Adipocyte (in vitro differentiated cells): ENCODE data around the gene FGFR2.

ENCODE experiments used
- DNase-seq: peaks from one replicate; pipeline ENCODE4 v3.0.0-alpha.2; 2015; ENCODE audit warnings: low read depth
- H3K27me3 ChIP-seq: replicated peaks from 2 replicates; pipeline ENCODE4 v1.7.0; 2013; ENCODE audit warnings: mild to moderate bottlenecking, low read length, moderate library complexity; ENCODE audit not compliant: control insufficient read depth, insufficient read depth
- H3K36me3 ChIP-seq: 2 replicates; pipeline ENCODE4 v1.7.0; 2013; ENCODE audit warnings: low read length, mild to moderate bottlenecking, moderate library complexity; ENCODE audit not compliant: control insufficient read depth, insufficient read depth, severe bottlenecking
- H3K4me1 ChIP-seq: 2 replicates; pipeline ENCODE4 v1.7.0; 2013; ENCODE audit warnings: mild to moderate bottlenecking, low read length, moderate library complexity; ENCODE audit not compliant: control insufficient read depth, insufficient read depth
- H3K4me3 ChIP-seq: 2 replicates; pipeline ENCODE4 v1.7.0; 2013; ENCODE audit warnings: mild to moderate bottlenecking, low read length, moderate library complexity
- H3K9ac ChIP-seq: 2 replicates; pipeline ENCODE4 v1.7.0; 2013; ENCODE audit warnings: mild to moderate bottlenecking, low read length, moderate library complexity
- H3K9me3 ChIP-seq: 2 replicates; pipeline ENCODE4 v1.7.0; 2013; ENCODE audit warnings: mild to moderate bottlenecking, low read length, moderate library complexity; ENCODE audit not compliant: control insufficient read depth

Gene FGFR2

DNA sequence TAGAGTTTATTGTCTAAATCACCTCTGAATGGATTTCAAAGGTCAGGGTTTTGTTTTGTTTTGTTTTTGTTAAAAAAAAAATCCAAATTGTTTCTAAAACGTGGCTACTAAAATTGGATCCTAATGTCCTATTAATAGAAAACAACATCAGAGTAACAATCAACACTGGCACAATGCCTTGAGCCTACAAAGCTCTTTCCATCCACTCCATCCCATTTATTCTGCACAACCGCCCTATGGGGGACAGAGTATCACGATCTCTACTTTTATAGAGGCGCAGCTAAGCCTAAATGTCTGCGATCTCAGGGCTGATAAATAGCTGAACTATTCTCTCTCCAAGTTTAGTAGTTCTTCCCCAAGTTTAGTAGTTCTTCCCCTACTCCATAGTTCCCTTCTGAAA, 78.8 kb downstream of the FGFR2 start:
- Histone ChIP-seq H3K9ac (no peak overlapping the region), H3K9me3 (no peaks in the 10 kb centered on the region), H3K27me3 (peaks cover 8% of the 10 kb centered on the region), H3K4me1 (no peaks in the 10 kb centered on the region), H3K36me3 (no peaks in the 10 kb centered on the region), H3K4me3 (no peak overlapping the region)
- DNase-seq: no peak

- H3K4me3 ChIP-seq: no peak overlapping the region
- peaks cover 12% of the 10 kb centered on the region for H3K27me3 ChIP-seq
- H3K9me3 ChIP-seq: no peaks in the 10 kb centered on the region
- no peak overlapping the region for H3K9ac ChIP-seq
- no peaks in the 10 kb centered on the region for H3K4me1 ChIP-seq
- no peaks in the 10 kb centered on the region for H3K36me3 ChIP-seq
- no peak for DNase-seq
These were observed 79.9 kb downstream of the FGFR2 start for GRCh38 chr10:121518333-121518732.

GRCh38 chr10:121516093-121516865, 82.0 kb downstream of the FGFR2 start:
- peaks cover 12% of the 10 kb centered on the region for H3K27me3 ChIP-seq
- no peak overlapping the region for H3K9ac ChIP-seq
- H3K9me3 ChIP-seq: no peaks in the 10 kb centered on the region
- H3K4me3 ChIP-seq: no peak overlapping the region
- no peaks in the 10 kb centered on the region for H3K4me1 ChIP-seq
- no peaks in the 10 kb centered on the region for H3K36me3 ChIP-seq
- no peak for DNase-seq

DNA sequence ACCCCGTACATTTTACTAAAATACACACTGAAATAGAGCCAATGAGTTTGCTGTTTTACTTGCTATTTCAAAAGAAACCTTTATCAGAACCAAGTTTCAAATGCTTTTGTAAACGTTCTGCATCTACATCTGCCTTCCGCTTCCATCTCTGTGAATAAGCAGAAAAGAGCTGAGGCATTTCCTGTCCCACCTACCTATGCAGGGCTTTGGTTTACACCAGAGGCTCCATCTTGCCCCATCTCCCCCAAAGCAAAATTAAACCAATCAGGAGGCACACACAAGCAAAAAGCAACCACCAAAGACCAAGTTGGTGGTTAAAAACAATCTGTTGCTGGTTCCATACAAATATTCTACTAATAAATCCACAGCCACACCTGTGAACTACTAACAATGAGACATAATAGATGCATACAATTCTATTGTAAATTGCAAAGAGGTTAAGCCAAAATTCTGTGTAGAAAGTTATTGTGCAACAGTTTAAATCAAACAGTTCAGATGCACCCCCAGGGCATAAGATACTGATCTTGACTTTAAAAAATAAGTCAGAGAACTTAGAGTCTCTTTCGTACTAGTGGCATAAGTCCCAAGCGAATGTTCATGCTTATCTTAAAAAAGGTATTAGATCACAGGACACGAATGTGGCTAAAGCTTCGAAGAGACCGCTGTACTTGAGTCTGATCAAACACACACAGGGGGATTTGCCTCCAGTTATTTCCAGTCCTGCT, 83.9 kb downstream of the FGFR2 start:
- no peaks in the 10 kb centered on the region for H3K4me1 ChIP-seq
- H3K36me3 ChIP-seq: no peaks in the 10 kb centered on the region
- DNase-seq: no peak
- no peak overlapping the region for H3K9ac ChIP-seq
- H3K4me3 ChIP-seq: no peak overlapping the region
- no peaks in the 10 kb centered on the region for H3K9me3 ChIP-seq
- peaks cover 4% of the 10 kb centered on the region for H3K27me3 ChIP-seq

- DNase-seq: no peak
- H3K9ac ChIP-seq: no peak overlapping the region
- no peaks in the 10 kb centered on the region for H3K4me1 ChIP-seq
- H3K4me3 ChIP-seq: no peak overlapping the region
- no peaks in the 10 kb centered on the region for H3K9me3 ChIP-seq
- no peaks in the 10 kb centered on the region for H3K36me3 ChIP-seq
- H3K27me3 ChIP-seq: peaks cover 4% of the 10 kb centered on the region
These were observed 86.3 kb downstream of the FGFR2 start for GRCh38 chr10:121511943-121512342.

- DNase-seq: no peak
- H3K4me1 ChIP-seq: no peaks in the 10 kb centered on the region
- no peak overlapping the region for H3K4me3 ChIP-seq
- no peaks in the 10 kb centered on the region for H3K36me3 ChIP-seq
- H3K9ac ChIP-seq: no peak overlapping the region
- H3K27me3 ChIP-seq: peaks cover 5% of the 10 kb centered on the region
- H3K9me3 ChIP-seq: no peaks in the 10 kb centered on the region
These were observed 86.8 kb downstream of the FGFR2 start for GRCh38 chr10:121511460-121511859.

- Histone ChIP-seq H3K9me3 (no peaks in the 10 kb centered on the region), H3K9ac (no peak overlapping the region), H3K27me3 (peaks cover 8% of the 10 kb centered on the region), H3K4me1 (no peaks in the 10 kb centered on the region), H3K36me3 (no peaks in the 10 kb centered on the region), H3K4me3 (no peak overlapping the region)
- DNase-seq: no peak
These were observed 88.0 kb downstream of the FGFR2 start for GRCh38 chr10:121510201-121510771.

- no peaks in the 10 kb centered on the region for H3K9me3 ChIP-seq
- H3K27me3 ChIP-seq: peaks cover 12% of the 10 kb centered on the region
- H3K4me3 ChIP-seq: no peak overlapping the region
- H3K9ac ChIP-seq: no peak overlapping the region
- no peak for DNase-seq
- no peaks in the 10 kb centered on the region for H3K36me3 ChIP-seq
- no peaks in the 10 kb centered on the region for H3K4me1 ChIP-seq
These were observed 88.4 kb downstream of the FGFR2 start for GRCh38 chr10:121509796-121510195.

GRCh38 chr10:121509112-121509511, 89.1 kb downstream of the FGFR2 start:
- DNase-seq: no peak
- Histone ChIP-seq H3K27me3 (peaks cover 12% of the 10 kb centered on the region), H3K4me3 (no peak overlapping the region), H3K4me1 (no peaks in the 10 kb centered on the region), H3K9ac (no peak overlapping the region), H3K36me3 (no peaks in the 10 kb centered on the region), H3K9me3 (no peaks in the 10 kb centered on the region)

DNA sequence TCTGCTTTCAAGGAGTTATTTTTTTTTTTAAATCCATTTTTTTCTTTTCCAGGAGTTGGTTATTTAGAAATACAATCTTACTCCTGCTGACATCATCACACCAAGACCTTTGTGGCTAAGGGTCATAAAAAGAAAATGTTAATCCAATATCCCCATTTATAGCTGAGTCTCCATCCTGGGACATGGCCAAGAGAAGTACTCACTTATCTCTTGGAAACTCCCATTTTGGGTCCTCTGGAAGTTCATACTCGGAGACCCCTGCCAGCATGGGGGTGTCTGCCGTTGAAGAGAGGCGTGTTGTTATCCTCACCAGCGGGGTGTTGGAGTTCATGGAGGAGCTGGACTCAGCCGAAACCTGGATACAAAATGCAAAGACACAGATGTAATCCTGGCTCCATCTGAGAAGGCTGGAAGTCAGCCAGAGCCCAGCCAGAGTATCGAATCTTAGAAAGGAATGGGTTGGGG, 94.6 kb downstream of the FGFR2 start:
- Histone ChIP-seq H3K36me3 (no peaks in the 10 kb centered on the region), H3K9me3 (no peaks in the 10 kb centered on the region), H3K4me3 (no peak overlapping the region), H3K27me3 (peaks cover 18% of the 10 kb centered on the region), H3K9ac (no peak overlapping the region), H3K4me1 (no peaks in the 10 kb centered on the region)
- no peak for DNase-seq

DNA sequence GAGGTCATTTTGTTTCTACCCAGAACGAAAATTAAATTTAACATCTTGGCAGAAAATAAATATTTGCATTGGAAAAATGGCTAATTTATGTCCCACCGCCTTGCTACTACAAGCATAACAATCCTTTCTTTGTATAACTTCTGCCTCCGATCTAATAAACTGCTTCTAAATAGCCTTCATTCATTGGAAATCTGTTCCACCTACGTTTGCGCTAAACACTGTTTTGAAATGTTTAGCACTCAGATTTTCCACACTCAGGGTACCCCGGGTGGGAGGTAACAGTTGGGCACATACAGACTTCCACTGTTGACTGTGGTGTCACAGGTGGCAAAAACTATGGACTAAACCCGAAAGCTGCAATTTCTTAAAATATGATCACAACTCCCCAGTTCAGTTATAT, 96.4 kb downstream of the FGFR2 start:
- Histone ChIP-seq H3K27me3 (peaks cover 18% of the 10 kb centered on the region), H3K4me3 (no peak overlapping the region), H3K9ac (no peak overlapping the region), H3K9me3 (no peaks in the 10 kb centered on the region), H3K36me3 (no peaks in the 10 kb centered on the region), H3K4me1 (no peaks in the 10 kb centered on the region)
- DNase-seq: no peak
